ENCODE measurements around the gene KCNMA1. TPM values are rescaled to one million over a fixed set of nuclear protein-coding genes. Genes with fewer than 3 reads are reported as not detected.

The KCNMA1 gene
- total RNA-seq, 1 donor from 2014 or later: 87.6 TPM

GRCh38 chr10:77338143-77338542 is 299.5 kb downstream of the KCNMA1 start:
- peaks cover 4% of the 10 kb centered on the region for H3K4me1 Mint-ChIP-seq (ENCODE audit: low read depth)
- H3K4me3 Mint-ChIP-seq (ENCODE audit: unreplicated experiment): no peak overlapping the region
- peaks cover 9% of the 10 kb centered on the region for H3K9me3 Mint-ChIP-seq (ENCODE audit: low read depth)
- H3K36me3 Mint-ChIP-seq (ENCODE audit: low read depth): peaks cover 6% of the 10 kb centered on the region
- no peak for DNase-seq (ENCODE audit: low spot score)
- H3K27me3 Mint-ChIP-seq (ENCODE audit: low read depth): no peaks in the 10 kb centered on the region
- no peak overlapping the region for H3K27ac Mint-ChIP-seq (ENCODE audit: unreplicated experiment)
- TF ChIP-seq, protein P1, sequence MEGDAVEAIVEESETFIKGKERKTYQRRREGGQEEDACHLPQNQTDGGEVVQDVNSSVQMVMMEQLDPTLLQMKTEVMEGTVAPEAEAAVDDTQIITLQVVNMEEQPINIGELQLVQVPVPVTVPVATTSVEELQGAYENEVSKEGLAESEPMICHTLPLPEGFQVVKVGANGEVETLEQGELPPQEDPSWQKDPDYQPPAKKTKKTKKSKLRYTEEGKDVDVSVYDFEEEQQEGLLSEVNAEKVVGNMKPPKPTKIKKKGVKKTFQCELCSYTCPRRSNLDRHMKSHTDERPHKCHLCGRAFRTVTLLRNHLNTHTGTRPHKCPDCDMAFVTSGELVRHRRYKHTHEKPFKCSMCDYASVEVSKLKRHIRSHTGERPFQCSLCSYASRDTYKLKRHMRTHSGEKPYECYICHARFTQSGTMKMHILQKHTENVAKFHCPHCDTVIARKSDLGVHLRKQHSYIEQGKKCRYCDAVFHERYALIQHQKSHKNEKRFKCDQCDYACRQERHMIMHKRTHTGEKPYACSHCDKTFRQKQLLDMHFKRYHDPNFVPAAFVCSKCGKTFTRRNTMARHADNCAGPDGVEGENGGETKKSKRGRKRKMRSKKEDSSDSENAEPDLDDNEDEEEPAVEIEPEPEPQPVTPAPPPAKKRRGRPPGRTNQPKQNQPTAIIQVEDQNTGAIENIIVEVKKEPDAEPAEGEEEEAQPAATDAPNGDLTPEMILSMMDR (IDR thresholded peaks at IDR 0.05): no peak

DNA sequence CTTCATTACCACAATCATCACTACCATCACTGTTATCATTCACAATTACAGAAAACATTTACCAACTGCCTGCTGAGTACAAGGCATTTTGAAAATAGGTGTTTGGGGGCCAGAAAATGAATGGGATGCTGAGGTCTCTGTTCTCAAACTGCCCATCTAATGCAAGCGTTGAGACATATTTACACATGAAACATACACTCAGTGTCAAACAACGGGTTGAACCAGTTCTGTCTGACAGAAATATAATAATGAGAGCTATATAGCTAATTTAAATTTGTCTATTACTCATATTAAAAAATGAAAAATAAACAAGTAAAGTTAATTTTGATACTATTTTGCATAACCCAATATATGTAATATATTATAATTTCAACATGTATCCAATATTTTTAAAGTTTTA is 303.1 kb downstream of the KCNMA1 start:
- H3K9me3 Mint-ChIP-seq (ENCODE audit: low read depth): peaks cover 4% of the 10 kb centered on the region
- H3K27ac Mint-ChIP-seq (ENCODE audit: unreplicated experiment): no peak overlapping the region
- H3K36me3 Mint-ChIP-seq (ENCODE audit: low read depth): peaks cover 2% of the 10 kb centered on the region
- no peak for DNase-seq (ENCODE audit: low spot score)
- TF ChIP-seq, protein P1 (IDR thresholded peaks at IDR 0.05): no peak
- no peaks in the 10 kb centered on the region for H3K27me3 Mint-ChIP-seq (ENCODE audit: low read depth)
- no peak overlapping the region for H3K4me3 Mint-ChIP-seq (ENCODE audit: unreplicated experiment)
- peaks cover 4% of the 10 kb centered on the region for H3K4me1 Mint-ChIP-seq (ENCODE audit: low read depth)

DNA sequence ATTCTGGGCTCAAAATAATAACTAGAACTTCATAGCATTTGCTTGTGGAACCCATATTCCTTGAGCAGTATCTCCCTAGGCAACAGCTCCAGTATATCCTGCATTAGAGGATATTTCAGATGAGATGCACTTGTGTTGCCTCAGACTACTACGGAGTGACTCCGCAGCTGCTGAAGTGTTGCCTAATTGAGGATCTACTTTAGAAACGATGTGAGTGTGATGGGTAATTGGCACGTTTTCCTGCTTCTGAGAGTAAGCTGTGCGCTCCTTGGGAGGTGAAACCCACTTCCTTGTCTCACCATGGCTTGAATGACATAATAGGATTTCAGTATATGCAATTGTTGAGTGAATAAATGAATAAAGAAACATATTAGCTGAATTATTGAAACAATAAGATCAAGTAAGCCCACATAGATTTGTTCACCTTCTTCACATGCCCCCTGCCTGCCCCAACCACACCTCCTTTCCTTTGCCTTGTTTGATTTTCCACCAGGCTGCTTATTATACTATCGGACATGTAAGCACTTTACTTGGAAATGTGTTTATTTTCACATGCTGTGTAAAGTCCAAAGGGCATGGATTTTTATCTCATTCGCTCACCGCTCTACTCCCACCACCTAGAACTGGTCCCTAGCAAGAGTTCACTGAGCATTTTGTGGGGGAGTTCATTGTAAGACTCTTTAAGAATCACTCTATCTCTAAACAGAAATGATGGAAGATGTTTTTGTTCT is 303.8 kb downstream of the KCNMA1 start:
- no peaks in the 10 kb centered on the region for H3K9me3 Mint-ChIP-seq (ENCODE audit: low read depth)
- TF ChIP-seq, protein P1 (IDR thresholded peaks at IDR 0.05): no peak
- no peak overlapping the region for H3K27ac Mint-ChIP-seq (ENCODE audit: unreplicated experiment)
- H3K36me3 Mint-ChIP-seq (ENCODE audit: low read depth): peaks cover 2% of the 10 kb centered on the region
- peaks cover 4% of the 10 kb centered on the region for H3K4me1 Mint-ChIP-seq (ENCODE audit: low read depth)
- DNase-seq (ENCODE audit: low spot score): no peak
- no peak overlapping the region for H3K4me3 Mint-ChIP-seq (ENCODE audit: unreplicated experiment)
- H3K27me3 Mint-ChIP-seq (ENCODE audit: low read depth): no peaks in the 10 kb centered on the region

GRCh38 chr10:77332256-77332655 is 305.4 kb downstream of the KCNMA1 start:
- Mint-ChIP-seq H3K4me1 (ENCODE audit: low read depth) (peaks cover 4% of the 10 kb centered on the region), H3K36me3 (ENCODE audit: low read depth) (peaks cover 2% of the 10 kb centered on the region), H3K27ac (ENCODE audit: unreplicated experiment) (no peak overlapping the region), H3K27me3 (ENCODE audit: low read depth) (no peaks in the 10 kb centered on the region), H3K4me3 (ENCODE audit: unreplicated experiment) (no peak overlapping the region), H3K9me3 (ENCODE audit: low read depth) (no peaks in the 10 kb centered on the region)
- DNase-seq (ENCODE audit: low spot score): no peak
- TF ChIP-seq, protein P1 (IDR thresholded peaks at IDR 0.05): no peak

DNA sequence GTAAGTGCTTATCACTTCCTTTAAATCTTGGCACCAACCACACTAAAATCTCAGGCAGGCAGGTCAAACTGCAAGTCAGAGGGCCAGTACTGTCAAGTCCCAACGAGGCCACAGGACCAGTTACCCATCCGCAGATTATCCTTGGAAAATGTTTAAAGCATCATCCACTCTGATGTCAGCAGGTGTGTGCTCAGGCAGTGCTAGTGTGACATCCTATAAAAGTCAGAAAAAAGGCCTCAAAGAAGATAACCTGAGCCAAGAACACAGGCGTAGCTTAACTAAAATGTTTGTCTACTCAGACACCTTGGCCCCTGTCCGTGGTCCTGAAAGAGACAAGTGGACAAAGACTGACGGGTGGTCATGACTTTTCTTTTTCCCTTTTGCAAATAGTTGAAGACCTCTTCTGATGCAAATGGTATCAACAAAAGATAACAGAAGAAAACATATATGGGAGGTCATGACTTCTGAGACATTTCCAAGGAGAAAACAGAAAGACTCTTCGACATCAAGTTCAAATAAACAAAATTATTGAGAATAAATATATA is 309.3 kb downstream of the KCNMA1 start:
- Mint-ChIP-seq H3K36me3 (ENCODE audit: low read depth) (no peaks in the 10 kb centered on the region), H3K4me3 (ENCODE audit: unreplicated experiment) (no peak overlapping the region), H3K27me3 (ENCODE audit: low read depth) (no peaks in the 10 kb centered on the region), H3K27ac (ENCODE audit: unreplicated experiment) (no peak overlapping the region), H3K9me3 (ENCODE audit: low read depth) (no peaks in the 10 kb centered on the region), H3K4me1 (ENCODE audit: low read depth) (no peaks in the 10 kb centered on the region)
- DNase-seq (ENCODE audit: low spot score): no peak
- TF ChIP-seq, protein P1 (IDR thresholded peaks at IDR 0.05): no peak

Data from chondrocyte (in vitro differentiated cells).